Ovary (tissue), 3 donors: ENCODE results near the gene CACNA1D.

Source experiments
- POLR2A ChIP-seq: fragments of 450-650 bp; IDR thresholded peaks from one replicate; pipeline ENCODE4 v1.6.1; 2017; ENCODE audit warnings: antibody characterized with exemption, mild to moderate bottlenecking, moderate library complexity
- TF ChIP-seq, protein P1 (sequence below), 3 donors: fragments of 450-650 bp in 2 of 3; fragments of 200-600 bp in 1 of 3; IDR thresholded peaks; one replicate each; pipeline versions ENCODE4 v1.5.1 to v1.8.0; 2016 to 2022; ENCODE audit warnings: antibody characterized with exemption in 3 of 3, mild to moderate bottlenecking in 1 of 3
- donor health status: DM: no; HTN: no; CAD: no.

DNA sequence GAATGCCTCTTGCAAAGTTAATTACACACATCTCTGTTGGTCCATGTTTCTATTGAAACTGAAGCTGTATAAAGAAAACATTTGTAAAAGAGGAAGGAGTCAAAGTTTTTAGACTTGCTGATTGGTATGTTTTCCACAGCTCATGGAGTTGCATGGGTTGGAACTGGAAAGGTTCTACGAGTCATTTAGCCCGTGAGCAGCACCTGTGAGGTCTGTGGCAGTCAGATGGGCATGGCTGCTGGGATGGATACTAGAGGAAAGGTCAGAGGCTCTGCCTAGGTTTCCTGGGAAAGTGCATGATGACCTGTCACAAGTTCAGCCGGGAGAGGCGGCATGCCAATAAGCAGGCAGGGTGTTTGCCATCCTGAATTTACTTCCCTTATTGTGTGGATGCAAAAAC lies 155.4 kb downstream of the CACNA1D start:
- TF ChIP-seq, protein P1, sequence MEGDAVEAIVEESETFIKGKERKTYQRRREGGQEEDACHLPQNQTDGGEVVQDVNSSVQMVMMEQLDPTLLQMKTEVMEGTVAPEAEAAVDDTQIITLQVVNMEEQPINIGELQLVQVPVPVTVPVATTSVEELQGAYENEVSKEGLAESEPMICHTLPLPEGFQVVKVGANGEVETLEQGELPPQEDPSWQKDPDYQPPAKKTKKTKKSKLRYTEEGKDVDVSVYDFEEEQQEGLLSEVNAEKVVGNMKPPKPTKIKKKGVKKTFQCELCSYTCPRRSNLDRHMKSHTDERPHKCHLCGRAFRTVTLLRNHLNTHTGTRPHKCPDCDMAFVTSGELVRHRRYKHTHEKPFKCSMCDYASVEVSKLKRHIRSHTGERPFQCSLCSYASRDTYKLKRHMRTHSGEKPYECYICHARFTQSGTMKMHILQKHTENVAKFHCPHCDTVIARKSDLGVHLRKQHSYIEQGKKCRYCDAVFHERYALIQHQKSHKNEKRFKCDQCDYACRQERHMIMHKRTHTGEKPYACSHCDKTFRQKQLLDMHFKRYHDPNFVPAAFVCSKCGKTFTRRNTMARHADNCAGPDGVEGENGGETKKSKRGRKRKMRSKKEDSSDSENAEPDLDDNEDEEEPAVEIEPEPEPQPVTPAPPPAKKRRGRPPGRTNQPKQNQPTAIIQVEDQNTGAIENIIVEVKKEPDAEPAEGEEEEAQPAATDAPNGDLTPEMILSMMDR (IDR thresholded peaks at IDR 0.05), result no peak
- TF ChIP-seq POLR2A, result no peak
